Measurements from ENCODE around the gene P2RX1. TPM values are rescaled to one million over a fixed set of nuclear protein-coding genes. Genes with fewer than 3 reads are reported as not detected.
A peak's percentile ranks its signal among the peaks of the same experiment; 100 is the strongest.
"Not testable (repeated sequence)": the region's sequence is repeated elsewhere in the genome, so short reads cannot be mapped to it uniquely, and the experiment has no call there.

The P2RX1 gene
- total RNA-seq, 1 donor from 2014 or later: 2.3 TPM

DNA sequence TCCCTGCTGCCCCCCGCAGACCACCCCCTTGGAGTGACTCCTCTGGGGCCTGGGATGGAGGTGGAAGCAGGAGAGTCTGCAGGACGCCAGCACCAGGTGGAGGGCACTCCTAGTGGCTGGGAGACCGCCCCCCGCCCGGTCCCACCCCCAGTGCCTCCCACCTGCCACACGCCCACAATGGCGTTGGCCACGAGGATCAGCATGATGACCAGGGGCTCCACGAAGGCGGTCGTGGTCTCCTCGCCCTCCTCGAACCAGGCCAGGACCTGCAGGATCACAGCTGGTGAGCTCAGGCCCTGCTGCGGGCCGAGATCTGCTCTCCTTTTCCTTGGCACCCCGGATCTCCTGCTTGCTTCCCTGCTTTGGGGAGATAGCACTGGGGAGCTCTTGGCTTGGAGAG is 35.2 kb upstream of the P2RX1 start:
- no peak for DNase-seq

- DNase-seq: no peak
These were observed 34.7 kb upstream of the P2RX1 start for GRCh38 chr17:3951003-3951402.

GRCh38 chr17:3950584-3950983 is 34.3 kb upstream of the P2RX1 start:
- DNase-seq: no peak

GRCh38 chr17:3949418-3949817 is 33.2 kb upstream of the P2RX1 start:
- DNase-seq: no peak

- DNase-seq: not testable (repeated sequence)
These were observed 32.3 kb upstream of the P2RX1 start for GRCh38 chr17:3948551-3948950.

DNA sequence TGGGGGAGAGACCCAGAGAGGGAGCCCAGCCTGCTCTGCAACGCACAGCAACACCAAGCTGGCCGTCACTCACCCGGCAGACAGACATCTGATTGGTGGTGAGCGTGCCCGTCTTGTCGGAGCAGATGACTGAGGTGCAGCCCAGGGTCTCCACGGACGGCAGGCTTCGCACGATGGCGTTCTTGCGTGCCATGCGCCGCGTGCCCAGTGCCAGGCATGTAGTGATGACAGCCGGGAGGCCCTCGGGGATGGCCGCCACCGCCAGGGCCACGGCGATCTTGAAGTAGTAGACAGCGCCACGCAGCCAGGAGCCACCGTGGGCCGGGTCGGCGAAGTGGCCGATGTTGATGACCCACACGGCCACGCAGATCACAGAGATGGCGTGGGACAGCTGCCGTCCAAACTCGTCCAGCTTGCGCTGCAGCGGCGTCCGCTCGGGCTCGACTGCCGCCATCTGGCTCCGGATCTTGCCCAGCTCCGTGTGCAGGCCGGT is 31.1 kb upstream of the P2RX1 start:
- no peak for DNase-seq

DNA sequence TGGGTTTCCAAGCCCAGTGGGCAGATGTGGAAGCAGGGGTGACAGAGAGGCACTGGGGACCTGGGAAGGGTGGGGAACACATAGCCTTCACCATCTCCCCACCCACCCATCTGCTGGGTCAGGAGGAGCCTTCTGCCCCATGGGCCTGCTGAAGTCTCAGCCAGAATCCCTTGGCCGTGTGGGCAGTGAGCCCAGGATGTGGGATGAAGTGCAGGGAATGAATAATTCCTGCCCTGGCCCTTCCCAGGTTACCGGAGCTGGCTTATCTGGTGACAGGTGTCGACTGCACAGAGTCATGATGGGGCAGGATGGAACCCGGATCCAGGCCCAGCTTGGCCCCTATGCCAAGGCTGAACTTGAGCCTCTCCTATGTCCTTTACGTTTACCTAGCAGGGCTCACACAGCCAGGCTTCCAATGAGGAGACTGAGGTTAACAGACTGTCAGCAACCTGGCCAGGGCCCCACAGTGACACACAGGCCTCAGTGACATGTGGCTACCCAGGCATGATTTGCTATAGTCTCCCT is 30.5 kb upstream of the P2RX1 start:
- no peak for DNase-seq

DNA sequence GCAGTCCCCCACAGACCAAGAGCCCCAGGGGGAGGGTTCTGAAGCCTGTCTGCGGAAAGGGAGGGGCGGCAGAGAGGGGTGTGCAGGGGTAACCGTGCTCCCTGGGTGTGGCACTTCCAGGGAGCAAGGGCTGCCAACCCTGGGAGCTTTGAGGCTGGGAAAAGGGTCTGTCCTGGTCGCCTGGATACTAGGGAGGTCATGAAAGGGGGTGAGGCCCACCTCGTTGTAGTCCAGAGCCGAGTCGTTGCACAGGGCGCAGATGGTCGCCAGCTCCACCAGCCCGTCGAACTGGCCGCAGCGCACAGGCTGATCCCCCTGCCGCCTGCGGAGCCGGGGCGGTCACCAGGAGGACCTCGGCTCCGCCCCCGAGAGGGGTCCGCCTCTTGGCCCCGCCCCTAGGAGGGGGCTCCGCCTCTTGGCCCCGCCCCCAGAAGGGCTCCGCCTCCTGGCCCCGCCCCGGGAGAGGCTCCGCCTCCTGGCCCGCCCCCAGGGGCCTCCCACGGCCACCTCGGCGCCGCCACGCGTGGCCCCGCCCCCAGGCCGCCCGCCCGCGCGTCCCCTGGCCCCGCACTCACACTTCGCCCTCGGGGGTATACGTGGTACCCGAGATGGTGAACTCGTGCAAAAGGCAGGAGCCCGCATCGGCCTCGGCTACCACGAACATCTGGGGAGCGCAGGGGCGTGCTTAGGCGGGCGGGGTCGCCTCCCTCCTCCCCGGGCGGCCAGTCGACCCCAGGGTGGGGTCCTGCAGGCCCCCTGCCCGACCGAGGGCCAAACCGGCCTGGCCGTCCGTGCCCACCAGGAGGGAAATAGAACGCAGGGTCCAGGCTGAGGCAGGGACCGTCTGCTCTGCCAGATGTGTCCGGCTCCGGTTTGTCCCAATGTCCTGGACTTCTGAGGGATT is 28.5 kb upstream of the P2RX1 start:
- DNase-seq: peak; percentile 75

GRCh38 chr17:3943240-3943891 is 27.1 kb upstream of the P2RX1 start:
- no peak for DNase-seq

GRCh38 chr17:3940965-3941698 is 24.9 kb upstream of the P2RX1 start:
- no peak for DNase-seq

GRCh38 chr17:3937359-3937758 is 21.1 kb upstream of the P2RX1 start:
- DNase-seq: no peak

- no peak for DNase-seq
These were observed 19.6 kb upstream of the P2RX1 start for GRCh38 chr17:3935825-3936355.

- peak; percentile 86 for DNase-seq
These were observed 18.9 kb upstream of the P2RX1 start for GRCh38 chr17:3935140-3935542.

GRCh38 chr17:3929764-3930163 is 13.5 kb upstream of the P2RX1 start:
- no peak for DNase-seq

DNA sequence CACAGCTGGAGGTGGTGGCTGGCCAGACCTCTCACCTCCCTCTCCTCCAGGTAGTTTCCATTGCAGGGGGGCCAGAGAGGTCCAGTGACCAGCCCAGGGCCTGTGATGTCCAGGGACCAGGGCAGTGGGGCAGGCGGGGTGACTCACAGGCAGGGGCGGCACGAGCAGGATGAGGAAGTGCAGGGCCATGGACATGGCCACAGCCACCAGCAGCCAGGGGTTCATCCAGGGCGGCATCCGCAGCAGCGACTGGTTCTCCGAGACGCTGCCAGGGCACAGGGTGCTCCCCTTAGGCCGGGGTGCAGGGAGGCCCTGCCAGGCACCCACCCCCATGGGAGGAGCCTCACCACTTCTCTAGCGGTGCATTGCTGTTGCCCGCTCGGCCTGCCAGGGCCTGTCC is 12.9 kb upstream of the P2RX1 start:
- no peak for DNase-seq

DNA sequence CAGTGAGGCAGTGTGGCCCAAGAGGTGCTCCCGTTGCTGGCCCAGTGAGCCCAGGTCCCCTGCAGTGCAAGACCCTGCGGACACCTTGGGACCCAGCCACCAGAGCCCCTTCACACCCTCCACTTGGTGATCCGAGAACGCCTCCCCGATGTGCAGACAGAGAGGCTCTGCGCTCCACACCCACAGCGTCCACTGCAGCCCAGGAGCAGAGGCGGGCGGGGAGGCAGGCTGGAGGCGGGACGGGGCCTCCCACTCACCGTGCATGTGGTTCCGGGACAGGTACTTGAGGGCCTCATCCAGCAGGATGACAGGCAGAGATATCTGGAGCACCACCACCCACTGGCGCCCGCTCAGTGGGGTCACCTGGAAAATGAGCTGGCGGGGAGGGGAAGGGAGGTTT is 12.1 kb upstream of the P2RX1 start:
- no peak for DNase-seq

DNA sequence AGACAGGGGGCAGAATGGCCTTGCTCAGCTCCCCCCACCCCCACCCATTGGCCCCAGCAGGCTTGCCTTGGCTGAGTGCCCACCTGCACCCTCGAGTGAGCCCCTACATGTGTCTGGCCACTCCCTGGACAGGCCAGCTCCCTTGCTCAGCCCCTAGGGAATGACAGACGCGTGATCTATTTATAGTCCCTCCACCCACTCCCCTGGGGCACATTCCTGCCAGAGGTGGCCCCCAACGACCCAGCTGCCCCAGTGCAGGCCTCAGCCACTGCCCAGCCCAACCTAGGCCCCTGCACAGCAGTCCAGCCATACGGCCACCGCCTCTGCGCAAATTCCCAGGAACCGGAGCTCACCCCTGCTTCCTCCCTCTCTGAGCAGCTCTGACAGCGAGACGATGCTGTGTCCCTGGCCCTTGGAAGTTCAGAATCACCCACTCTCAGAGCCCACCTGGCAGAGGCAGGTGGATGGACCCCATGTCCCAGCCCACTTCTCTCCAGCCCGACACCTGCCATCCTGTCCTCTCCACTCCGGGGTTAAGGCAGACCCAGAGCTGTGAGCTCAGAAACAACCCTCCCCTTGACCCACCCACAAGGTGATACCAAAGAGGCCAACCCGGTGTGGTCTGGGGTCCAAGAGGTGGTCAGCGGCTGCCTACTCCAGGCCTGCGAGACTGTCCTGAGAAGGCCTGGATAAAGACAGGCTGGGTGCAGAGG is 11.5 kb upstream of the P2RX1 start:
- DNase-seq: peak; percentile 55

GRCh38 chr17:3926860-3927627 is 10.8 kb upstream of the P2RX1 start:
- DNase-seq: no peak

GRCh38 chr17:3925684-3926485 is 9.6 kb upstream of the P2RX1 start:
- DNase-seq: no peak

Measured in tongue (tissue), 2 donors.